ENCODE results near the gene FAM236B. TPM values are rescaled to one million over a fixed set of nuclear protein-coding genes. Genes with fewer than 3 reads are reported as not detected.

FAM236B gene
- total RNA-seq: not detected in 2 replicates

DNA sequence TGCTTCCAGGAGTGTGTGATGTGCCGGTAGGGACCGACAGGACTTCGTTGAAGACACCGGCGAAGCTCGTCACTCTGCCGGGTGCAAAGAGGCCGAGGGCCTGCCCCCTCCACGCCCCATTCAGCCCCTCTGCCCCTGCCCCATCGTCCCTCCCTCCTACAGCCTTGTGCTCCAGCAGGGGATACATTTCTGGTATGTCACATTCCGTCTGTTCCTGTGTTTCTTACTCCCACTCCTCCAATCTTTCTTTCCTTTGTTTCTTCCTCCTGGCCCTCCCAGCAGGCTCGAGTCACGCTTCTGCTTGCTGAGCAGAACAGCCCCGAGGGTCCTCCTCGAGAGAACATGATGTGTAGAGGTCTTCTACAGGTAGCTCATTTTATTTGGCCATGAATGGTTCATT, at the start of gene FAM236B:
Gene FAM236B, minus strand, starts transcription at position 101 of the 400 bp plus-strand sequence. Its CDS starts 100 bp downstream, at position 1.

DNA sequence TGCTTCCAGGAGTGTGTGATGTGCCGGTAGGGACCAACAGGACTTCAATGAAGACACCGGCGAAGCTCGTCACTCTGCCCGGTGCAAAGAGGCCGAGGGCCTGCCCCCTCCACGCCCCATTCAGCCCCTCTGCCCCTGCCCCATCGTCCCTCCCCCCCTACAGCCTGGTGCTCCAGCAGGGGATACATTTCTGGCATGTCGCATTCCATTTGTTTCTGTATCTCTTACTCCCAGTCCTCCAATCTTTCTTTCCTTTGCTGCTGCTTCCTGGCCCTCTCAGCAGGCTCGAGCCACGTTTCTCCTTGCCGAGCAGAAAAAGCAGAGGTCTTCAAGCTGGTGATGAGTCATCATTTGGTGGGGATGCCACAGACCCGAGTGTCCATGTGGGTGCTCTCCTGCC, 25.6 kb upstream of the FAM236B start, which contains the start of gene FAM236D:
Gene FAM236D, minus strand, starts transcription at position 101 of the 400 bp plus-strand sequence. Its CDS starts 100 bp downstream, at position 1.

DNA sequence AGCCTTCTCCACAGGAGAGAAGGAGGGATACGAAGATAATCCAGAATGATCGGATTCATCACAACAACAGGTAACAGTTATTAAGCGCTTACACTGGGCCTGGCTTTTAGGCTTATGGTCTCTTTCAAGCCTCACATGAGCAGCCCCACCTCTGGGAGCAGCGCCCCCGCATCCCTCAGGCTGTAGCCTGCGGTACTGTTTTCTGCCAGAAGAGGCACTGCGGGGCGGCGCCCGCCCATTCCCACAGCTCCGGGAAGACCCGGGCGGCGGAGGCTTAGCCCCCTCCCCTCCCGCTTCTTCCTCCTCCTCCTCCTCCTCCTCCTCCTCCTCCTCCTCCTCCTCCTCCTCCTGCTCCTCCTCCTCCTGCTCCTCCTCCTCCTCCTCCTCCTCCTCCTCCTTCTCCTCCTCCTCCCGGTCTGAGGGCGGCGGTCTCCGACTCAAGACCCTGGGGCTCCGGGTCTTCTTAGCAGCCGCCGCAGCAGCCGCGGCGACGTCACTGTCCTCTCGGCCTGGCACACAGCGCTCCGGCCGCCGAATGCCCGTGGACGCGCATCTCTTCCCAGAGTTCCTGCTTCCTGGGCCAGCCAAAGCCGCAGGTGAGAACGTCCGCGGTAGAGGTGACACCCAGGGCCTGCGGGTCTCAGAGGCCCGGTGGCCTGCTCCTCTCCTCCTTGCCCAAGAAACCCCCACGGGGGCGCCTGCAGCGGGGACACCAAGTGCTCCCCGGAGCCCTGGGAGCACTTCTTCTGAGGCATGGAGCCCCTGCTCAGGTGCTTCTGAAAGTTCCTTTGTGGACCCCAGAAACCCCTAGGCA, 5.6 kb downstream of the FAM236B start, which contains the start of gene DMRTC1B:
Gene DMRTC1B, plus strand, starts transcription at position 238 of the 814 bp plus-strand sequence. CDS start 68,246 bp downstream, outside the sequence.

Small RNAs within 50 kb of the gene (small RNA-seq; reads per million reads assigned to genes)
- gene RNU1-112P: 13.0 reads per million, percentile 94 among the genes with 10 or more reads in this experiment

Other genes with a start within 250 kb of the FAM236B start
- 44.8 and 45.7 TPM in 2 replicates for gene HDAC8, start 209.8 kb downstream of the FAM236B start, total RNA-seq
- gene PHKA1, start 68.4 kb downstream of the FAM236B start, total RNA-seq: 8.0 and 14.3 TPM in 2 replicates
- not detected in 2 replicates for gene DMRTC1B, start 5.8 kb downstream of the FAM236B start, total RNA-seq
- not detected in 2 replicates for gene FAM236D, start 25.6 kb upstream of the FAM236B start, total RNA-seq
- gene FAM236C, start 130.0 kb upstream of the FAM236B start, total RNA-seq: not detected in 2 replicates
- not detected in 2 replicates for gene FAM236A, start 155.5 kb upstream of the FAM236B start, total RNA-seq
- not detected in 2 replicates for gene DMRTC1, start 161.2 kb upstream of the FAM236B start, total RNA-seq
- gene PABPC1L2B, start 220.3 kb upstream of the FAM236B start, total RNA-seq: not detected in 2 replicates